Measurements from ENCODE around the gene SERTAD4.
"Not testable (repeated sequence)": the region's sequence is repeated elsewhere in the genome, so short reads cannot be mapped to it uniquely, and the experiment has no call there.

- TF ChIP-seq CTCF (IDR thresholded peaks at IDR 0.05; ENCODE audit: low read length); EZH2 (optimal IDR thresholded peaks at IDR 0.05; ENCODE audit: low read depth, low read length): not testable (repeated sequence)
Measured at GRCh38 chr1:210187849-210188606, 44.6 kb upstream of the SERTAD4 start.

All from MM.1S (cell line).